Measurements from ENCODE around the gene C2orf68. TPM values are rescaled to one million over a fixed set of nuclear protein-coding genes. Genes with fewer than 3 reads are reported as not detected.

Gene C2orf68
- total and polyA plus RNA-seq, 2 of the 13 experiments (the other 11 are each of a cell fraction or from before 2014, with no cell fraction given): 47.1 to 77.4 TPM

- peak; percentile 57 for TF ChIP-seq HNRNPK (IDR thresholded peaks at IDR 0.05; ENCODE audit: low read depth, low read length, poor library complexity, severe bottlenecking)
- TF ChIP-seq ZNF446 (CRISPR knock-in tag; IDR thresholded peaks at IDR 0.05): no peak
- peak; percentile 65; the same call in 1 of the 2 replicates for TF ChIP-seq SIN3A (IDR thresholded peaks at IDR 0.05; ENCODE audit: borderline replicate concordance, low read depth, low read length)
- no peak for TF ChIP-seq IKZF1 (IDR thresholded peaks at IDR 0.05)
- TF ChIP-seq ZSCAN31 (CRISPR knock-in tag; IDR thresholded peaks at IDR 0.05; ENCODE audit: low read depth): no peak
- TF ChIP-seq ZC3H13 (CRISPR knock-in tag; IDR thresholded peaks at IDR 0.05): 0 out of 2 replicates have a peak, but pooled peaks have one; percentile 36
- 0 out of 2 replicates have a peak, but pooled peaks have one; percentile 48 for TF ChIP-seq ZNF724P (CRISPR knock-in tag; IDR thresholded peaks at IDR 0.05; ENCODE audit: borderline replicate concordance)
- peak; percentile 19; the same call in 1 of the 2 replicates for TF ChIP-seq FOXM1 (CRISPR knock-in tag; IDR thresholded peaks at IDR 0.05)
- peak; percentile 92 for TF ChIP-seq PCBP1 (IDR thresholded peaks at IDR 0.05; ENCODE audit: borderline replicate concordance, low read depth, low read length)
- TF ChIP-seq ZNF329 (CRISPR knock-in tag; IDR thresholded peaks at IDR 0.05; ENCODE audit: low read depth): no peak
- 0 out of 2 replicates have a peak, but pooled peaks have one; percentile 4 for TF ChIP-seq NFAT5 (CRISPR knock-in tag; IDR thresholded peaks at IDR 0.05)
- 0 out of 2 replicates have a peak, but pooled peaks have one; percentile 45 for TF ChIP-seq ZBTB34 (CRISPR knock-in tag; IDR thresholded peaks at IDR 0.05)
- no peak for TF ChIP-seq ZBTB2 (CRISPR knock-in tag; IDR thresholded peaks at IDR 0.05; ENCODE audit: low read depth)
- no peak; the same call in 1 of the 2 replicates for TF ChIP-seq ZSCAN30 (CRISPR knock-in tag; IDR thresholded peaks at IDR 0.05)
- TF ChIP-seq HOXA7 (CRISPR knock-in tag; IDR thresholded peaks at IDR 0.05): no peak
- TF ChIP-seq ZNF354B (CRISPR knock-in tag; IDR thresholded peaks at IDR 0.05): no peak
- TF ChIP-seq ZBTB7A (CRISPR knock-in tag; IDR thresholded peaks at IDR 0.05): peak; percentile 55; the same call in 1 of the 2 replicates
- peak; percentile 88 for TF ChIP-seq KLF11 (CRISPR knock-in tag; IDR thresholded peaks at IDR 0.05)
- no peak for TF ChIP-seq ZNF282 (IDR thresholded peaks at IDR 0.05; ENCODE audit: partially characterized antibody)
- TF ChIP-seq ZNF691 (CRISPR knock-in tag; IDR thresholded peaks at IDR 0.05; ENCODE audit: borderline replicate concordance, low read depth): no peak; the same call in 1 of the 2 replicates
- no peak for TF ChIP-seq SRSF4 (IDR thresholded peaks at IDR 0.05; ENCODE audit: low read depth, low read length, poor library complexity, severe bottlenecking)
Observed at GRCh38 chr2:85601771-85602475, 9.9 kb downstream of the C2orf68 start (continued).
